HG03439 (cell line): ENCODE results near the gene MYB.
"Not testable (repeated sequence)": the region's sequence is repeated elsewhere in the genome, so short reads cannot be mapped to it uniquely, and the experiment has no call there.

ENCODE experiments used
- ATAC-seq: cut with Tn5 transposase; IDR thresholded peaks from one replicate; pipeline ENCODE4 v1.9.1; 2021; ENCODE audit warnings: mild to moderate bottlenecking, moderate library complexity; ENCODE audit not compliant: unreplicated experiment

MYB gene

GRCh38 chr6:135246412-135247012, 65.4 kb downstream of the MYB start:
- not testable (repeated sequence) for ATAC-seq

GRCh38 chr6:135250234-135250633, 69.1 kb downstream of the MYB start:
- ATAC-seq, result no peak

DNA sequence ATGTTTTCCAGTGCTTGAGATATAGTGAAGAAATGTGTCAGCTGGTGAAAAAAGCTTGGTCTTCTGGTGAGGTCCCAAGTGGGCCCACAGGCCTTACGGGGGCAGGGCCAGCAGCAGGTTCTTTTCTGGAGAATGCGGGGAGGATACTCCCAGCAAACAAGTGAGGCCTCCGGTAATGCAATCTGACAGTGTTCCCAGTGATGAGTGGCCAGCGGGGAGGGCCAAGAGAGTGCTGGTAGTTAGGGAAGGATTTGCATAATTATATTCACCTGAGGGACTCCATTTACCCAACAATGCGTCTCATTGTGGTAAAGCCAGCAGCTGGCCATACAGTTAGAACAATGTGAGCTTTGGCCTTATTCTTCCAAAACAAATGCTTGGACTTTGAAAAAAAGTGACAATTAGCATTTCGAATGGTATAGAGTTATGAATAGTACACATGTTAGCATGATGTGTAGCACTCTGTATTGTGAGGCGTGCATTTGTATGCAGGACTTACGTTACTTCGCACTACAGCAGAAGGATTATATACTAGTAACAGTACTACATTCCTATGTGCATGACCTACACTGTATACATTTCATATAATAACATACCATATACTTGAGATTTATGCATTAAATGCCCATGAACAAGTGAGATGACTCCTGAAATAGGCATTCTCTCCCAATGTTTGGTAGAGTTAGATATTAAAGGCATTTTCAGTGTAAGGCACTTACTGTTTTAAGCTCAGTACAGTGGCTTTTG, 69.8 kb downstream of the MYB start:
- no peak for ATAC-seq

- ATAC-seq, result no peak
These were observed 70.7 kb downstream of the MYB start for GRCh38 chr6:135251498-135252441.

DNA sequence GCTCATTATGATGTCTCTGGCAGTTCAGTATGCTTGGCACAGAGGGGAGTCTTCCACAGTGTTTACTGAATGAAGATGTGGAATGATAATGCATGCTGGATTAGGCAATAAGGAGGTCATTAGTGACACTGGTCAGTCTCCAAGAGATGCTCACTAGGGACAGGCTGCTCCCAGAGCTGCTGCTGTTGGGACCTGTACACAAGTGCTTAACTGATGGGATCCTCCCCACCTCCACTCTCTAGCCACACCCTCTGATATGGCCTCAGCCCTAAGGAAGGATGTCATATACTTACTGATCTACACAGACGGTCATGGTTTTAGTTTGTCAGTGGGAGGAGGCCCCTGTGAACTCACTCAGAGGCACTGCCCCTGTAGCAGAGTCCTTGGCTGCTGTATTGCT, 73.4 kb downstream of the MYB start:
- ATAC-seq, result no peak

GRCh38 chr6:135256866-135257265, 75.8 kb downstream of the MYB start:
- ATAC-seq, result no peak

GRCh38 chr6:135257631-135258405, 76.7 kb downstream of the MYB start:
- ATAC-seq, result no peak

- ATAC-seq, result no peak
These were observed 77.9 kb downstream of the MYB start for GRCh38 chr6:135258970-135259369.

- no peak for ATAC-seq
These were observed 79.5 kb downstream of the MYB start for GRCh38 chr6:135260612-135261011.

DNA sequence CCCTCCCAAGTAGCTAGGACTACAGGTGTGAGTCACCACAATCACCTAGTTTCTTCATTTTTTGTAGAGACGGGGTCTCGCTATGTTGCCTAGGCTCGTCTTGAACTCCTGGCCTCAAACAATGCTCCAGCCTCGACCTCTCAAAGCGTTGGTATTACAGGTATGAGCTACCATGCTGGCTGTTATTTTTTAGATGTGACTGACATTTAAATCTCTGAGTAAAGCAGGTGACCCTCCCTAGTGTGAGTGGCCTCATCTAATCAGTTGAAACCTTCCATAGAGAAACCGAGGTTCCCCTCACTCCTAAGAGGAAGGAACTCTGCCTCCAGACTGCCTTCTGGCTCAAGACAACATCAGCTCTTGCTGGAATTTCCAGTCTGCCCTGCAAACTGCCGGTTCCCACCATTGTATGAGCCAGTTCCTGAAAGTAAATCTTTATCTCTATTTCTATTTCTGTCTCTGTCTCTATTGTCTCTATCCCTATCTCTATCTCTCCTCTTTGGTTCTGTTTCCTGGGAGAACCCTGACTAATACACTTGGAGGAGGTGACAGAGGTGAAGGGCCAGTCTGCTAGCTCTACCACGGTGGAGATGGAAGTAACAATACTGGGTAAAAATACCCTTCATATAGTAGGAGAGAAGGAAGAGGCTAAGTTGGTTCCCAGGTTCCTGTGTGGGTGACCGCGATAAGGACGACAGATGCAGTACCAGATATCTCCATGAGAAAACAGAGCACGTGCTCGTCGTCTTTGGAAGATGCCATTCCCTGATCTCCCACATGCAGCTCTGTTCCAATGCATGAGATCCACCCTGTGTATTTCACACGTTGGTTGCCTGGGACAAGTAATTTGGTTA, 81.0 kb downstream of the MYB start:
- no peak for ATAC-seq

DNA sequence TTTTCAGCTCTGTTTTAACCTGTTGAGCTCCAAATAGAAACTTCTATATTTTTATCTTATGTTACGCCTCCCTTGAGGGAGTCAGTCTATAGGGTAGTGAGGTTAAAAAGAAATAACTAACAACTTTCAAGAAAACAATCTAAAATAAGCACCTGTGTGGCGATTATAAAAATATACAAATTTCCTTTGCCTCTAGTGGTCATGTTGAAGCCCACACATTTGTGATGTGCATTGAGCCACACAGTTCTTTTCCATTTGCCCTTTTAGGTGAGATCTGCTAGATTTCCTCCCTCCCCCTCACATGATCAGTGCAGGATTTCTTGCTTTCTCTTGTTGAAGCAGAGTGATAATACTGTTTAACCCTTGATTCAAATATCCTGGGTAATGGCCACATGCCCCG, 84.2 kb downstream of the MYB start:
- no peak for ATAC-seq

DNA sequence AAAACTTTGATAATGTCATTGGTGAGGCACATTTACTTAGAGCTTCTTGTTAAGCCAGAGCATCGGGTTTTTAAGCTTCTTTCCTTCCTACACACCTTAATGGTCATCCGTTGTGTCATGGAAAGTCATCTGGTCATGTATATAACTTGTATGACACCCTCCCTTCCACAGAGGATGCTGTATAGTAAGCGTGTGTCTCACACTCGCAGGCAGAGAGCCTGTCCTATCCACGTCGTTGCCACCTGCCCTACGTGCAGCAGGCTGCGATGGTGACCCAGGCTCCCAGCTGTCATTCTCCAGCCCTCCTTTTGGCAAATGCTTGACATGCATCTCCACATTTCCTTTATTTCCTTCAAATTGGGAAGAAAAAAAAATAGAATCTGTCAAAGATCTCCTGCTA, 85.6 kb downstream of the MYB start:
- ATAC-seq, result no peak

DNA sequence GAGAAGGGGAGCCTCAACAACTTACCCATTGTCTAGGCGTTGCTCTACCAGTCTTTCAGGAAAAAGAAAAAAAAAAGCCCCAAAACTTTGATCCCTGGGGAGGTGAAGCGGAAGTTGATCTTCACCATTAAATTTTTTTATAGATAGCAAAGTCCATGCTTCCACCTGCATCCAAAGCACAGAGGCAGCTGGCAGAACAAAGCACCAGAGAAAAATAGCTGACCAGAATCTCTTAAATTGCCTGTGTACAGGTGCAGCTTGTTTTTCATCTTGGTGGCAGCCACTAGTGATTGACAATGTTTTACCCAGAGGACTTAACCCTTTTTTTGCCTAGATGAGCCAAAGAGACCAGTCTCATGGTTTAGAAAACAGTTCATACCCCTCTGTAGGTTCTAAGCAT, 86.0 kb downstream of the MYB start:
- no peak for ATAC-seq

- no peak for ATAC-seq
These were observed 87.2 kb downstream of the MYB start for GRCh38 chr6:135268263-135268662.

- no peak for ATAC-seq
These were observed 87.6 kb downstream of the MYB start for GRCh38 chr6:135268740-135269139.
